ENCODE results near the gene MAP3K4. TPM values are rescaled to one million over a fixed set of nuclear protein-coding genes. Genes with fewer than 3 reads are reported as not detected.

MAP3K4 gene
- total RNA-seq, 4 donors from 2014 or later, result 17.2 to 35.2 (median 23.7) TPM

DNA sequence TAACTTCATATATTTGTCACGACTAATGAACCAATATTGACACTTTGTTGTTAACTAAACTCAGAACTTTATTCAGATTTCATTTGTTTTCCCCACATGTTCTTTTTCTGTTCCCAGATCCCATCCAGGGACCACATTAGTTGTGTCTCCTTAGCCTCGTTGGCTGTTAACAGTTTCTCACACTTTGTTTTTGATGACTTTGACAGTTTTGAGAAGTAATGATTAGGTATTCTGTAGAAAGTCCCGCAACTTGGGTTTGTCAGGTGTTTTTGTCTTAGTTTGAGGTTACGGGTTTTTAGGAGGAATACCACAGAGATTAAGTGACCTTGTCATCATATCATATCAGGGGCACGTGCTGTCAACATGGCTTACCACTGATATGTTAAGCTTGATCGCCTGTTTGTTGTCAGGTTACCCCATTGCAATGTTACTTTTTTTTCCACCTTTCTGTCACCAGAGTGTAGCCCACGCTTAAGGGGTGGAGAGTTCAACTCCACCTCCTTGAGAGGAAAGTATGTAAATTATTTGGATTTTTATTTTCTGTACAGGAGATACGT lies 32.9 kb downstream of the MAP3K4 start:
- H3K27me3 ChIP-seq, result no peaks in the 10 kb centered on the region
- no peak overlapping the region for H3K27ac ChIP-seq
- H3K36me3 ChIP-seq, result peaks cover 0 to 4% (median 0%) of the 10 kb centered on the region in 4 donors
- no peaks in the 10 kb centered on the region for H3K9me3 ChIP-seq
- H3K4me1 ChIP-seq, result peaks cover 0 to 10% (median 4%) of the 10 kb centered on the region in 4 donors
- no peak overlapping the region for H3K4me3 ChIP-seq
- DNase-seq, result no peak
- intact Hi-C loops (cut with DNase I; ENCODE audit: low total_unique reads), result no loop called here
- TF ChIP-seq POLR2AphosphoS5 (IDR thresholded peaks at IDR 0.05) (no peak), POLR2A (IDR thresholded peaks at IDR 0.05) (no peak)
- in situ Hi-C loops (cut with MboI; ENCODE audit: low pct_ligation_motif_present in 1 of 4, low pct_unique_long_range_greater_than_20kb in 1 of 4, low sequenced_read_pairs in 3 of 4), result no loop called here
- WGBS, 2 donors (ENCODE audit: low coverage in 1 of 2), result 88 to 92% methylated on average over 8 of the region's 8 CpGs

DNA sequence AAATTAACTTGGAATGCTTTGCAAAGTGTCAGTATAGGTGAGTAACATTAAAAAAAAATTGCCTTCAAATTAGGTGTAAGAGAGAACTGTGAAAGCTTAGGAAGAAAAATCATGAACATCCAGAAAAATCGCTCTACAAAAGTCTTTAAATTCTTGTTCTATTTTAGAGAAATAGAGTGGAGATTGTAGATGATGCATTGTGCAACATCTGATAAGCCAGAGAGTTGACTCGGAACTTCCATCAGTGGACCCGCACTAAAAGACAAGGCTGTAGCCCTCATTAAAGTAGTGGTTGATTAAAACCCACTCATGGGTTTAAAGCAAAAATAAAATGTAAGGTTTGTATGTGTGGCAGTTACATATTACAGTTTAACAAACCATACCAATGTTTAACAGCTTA lies 35.8 kb downstream of the MAP3K4 start:
- H3K4me3 ChIP-seq, result no peak overlapping the region
- H3K9me3 ChIP-seq, result no peaks in the 10 kb centered on the region
- no peak overlapping the region for H3K27ac ChIP-seq
- intact Hi-C loops (cut with DNase I; ENCODE audit: low total_unique reads), result no loop called here
- no peaks in the 10 kb centered on the region for H3K27me3 ChIP-seq
- H3K36me3 ChIP-seq, result peaks cover 0 to 4% (median 0%) of the 10 kb centered on the region in 4 donors
- TF ChIP-seq EP300 (IDR thresholded peaks at IDR 0.05; ENCODE audit: low read depth), result no peak
- in situ Hi-C loops (cut with MboI; ENCODE audit: low pct_ligation_motif_present in 1 of 4, low pct_unique_long_range_greater_than_20kb in 1 of 4, low sequenced_read_pairs in 3 of 4), result no loop called here
- no peak for DNase-seq
- 91 to 97% methylated on average over 3 of the region's 3 CpGs for WGBS, 2 donors (ENCODE audit: low coverage in 1 of 2)
- H3K4me1 ChIP-seq, result peaks cover 0 to 19% (median 4%) of the 10 kb centered on the region in 4 donors

DNA sequence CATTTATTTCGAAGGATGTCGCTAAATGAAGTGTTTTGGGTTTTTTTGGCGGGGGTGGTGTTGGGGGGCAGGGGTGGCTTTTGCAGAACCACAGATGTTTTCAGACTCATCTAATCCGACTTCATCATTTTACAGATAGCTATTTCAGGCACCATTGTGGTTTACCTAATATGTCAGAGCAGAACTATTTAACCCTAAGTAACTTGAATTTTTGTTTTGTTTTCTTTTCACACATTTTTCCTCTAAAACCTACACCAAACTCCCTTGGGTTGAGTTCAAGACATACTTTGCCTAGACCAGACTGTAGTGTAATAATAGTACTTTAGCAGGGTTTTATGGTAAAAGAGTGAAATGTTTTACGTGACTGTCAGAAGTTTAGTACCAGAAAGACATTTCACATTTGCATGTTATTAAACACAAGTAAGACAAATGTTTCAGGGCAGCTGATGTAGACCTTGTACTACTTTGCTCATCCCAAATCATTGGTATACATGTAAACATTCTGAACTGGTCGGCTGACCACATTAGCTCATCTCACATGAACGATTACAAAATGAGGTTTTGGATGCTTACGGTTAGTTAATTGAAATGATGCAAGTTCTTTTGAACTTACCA lies 37.7 kb downstream of the MAP3K4 start:
- no peak for DNase-seq
- intact Hi-C loops (cut with DNase I; ENCODE audit: low total_unique reads), result no loop called here
- WGBS, 2 donors (ENCODE audit: low coverage in 1 of 2), result 56 to 58% methylated on average over 7 to 8 of the region's 8 CpGs
- no peaks in the 10 kb centered on the region for H3K9me3 ChIP-seq
- no peaks in the 10 kb centered on the region for H3K27me3 ChIP-seq
- TF ChIP-seq POLR2AphosphoS5 (IDR thresholded peaks at IDR 0.05) (peak; percentile 21 to 39 (median 35)), POLR2A (IDR thresholded peaks at IDR 0.05) (no peak)
- in situ Hi-C loops (cut with MboI; ENCODE audit: low pct_ligation_motif_present in 1 of 4, low pct_unique_long_range_greater_than_20kb in 1 of 4, low sequenced_read_pairs in 3 of 4), result no loop called here
- H3K4me3 ChIP-seq, result no peak overlapping the region
- H3K27ac ChIP-seq, result peak overlapping the region; percentile 20 to 40 (median 34)
- H3K36me3 ChIP-seq, result peaks cover 0 to 4% (median 0%) of the 10 kb centered on the region in 4 donors
- peaks cover 0 to 23% (median 4%) of the 10 kb centered on the region in 4 donors for H3K4me1 ChIP-seq

DNA sequence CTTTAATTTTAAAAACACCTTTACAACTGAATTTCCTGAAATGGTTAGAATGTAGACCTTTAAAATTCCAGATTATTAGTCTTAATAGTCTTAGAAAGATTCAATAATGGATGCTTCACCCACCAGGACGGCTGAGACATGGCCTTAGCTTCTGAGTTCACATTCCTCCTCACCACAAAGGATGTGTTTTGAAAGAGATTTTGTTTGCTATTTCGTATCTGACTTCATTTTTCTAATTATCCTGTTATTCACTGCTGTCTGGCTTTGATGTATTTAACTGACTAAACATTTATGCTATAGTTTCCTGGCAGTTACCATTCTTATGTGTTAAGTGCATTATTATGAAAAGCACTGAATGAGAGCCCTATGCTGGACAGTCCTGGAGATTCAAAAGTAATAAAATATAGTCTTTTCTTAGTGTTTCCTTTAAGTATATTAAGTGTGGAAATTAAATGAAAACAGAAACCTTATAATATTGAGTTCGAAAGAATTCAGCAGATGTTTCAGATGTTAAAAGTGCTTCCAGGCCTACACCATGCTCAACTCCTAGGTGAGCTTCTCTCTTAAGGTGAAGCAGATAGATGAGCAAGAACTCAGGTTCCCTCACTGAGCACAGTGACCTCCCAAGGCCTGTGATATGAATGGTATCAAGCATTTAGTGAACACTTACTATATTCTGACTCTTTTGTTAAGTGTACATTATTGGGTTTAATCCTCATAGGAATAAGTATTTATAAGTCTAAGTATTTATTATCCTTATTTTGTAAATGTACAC lies 40.3 kb downstream of the MAP3K4 start:
- no peaks in the 10 kb centered on the region for H3K36me3 ChIP-seq
- H3K9me3 ChIP-seq, result no peaks in the 10 kb centered on the region
- TF ChIP-seq POLR2AphosphoS5 (IDR thresholded peaks at IDR 0.05) (no peak), POLR2A (IDR thresholded peaks at IDR 0.05) (no peak), EP300 (IDR thresholded peaks at IDR 0.05; ENCODE audit: low read depth) (no peak)
- TF ChIP-seq, protein P1, sequence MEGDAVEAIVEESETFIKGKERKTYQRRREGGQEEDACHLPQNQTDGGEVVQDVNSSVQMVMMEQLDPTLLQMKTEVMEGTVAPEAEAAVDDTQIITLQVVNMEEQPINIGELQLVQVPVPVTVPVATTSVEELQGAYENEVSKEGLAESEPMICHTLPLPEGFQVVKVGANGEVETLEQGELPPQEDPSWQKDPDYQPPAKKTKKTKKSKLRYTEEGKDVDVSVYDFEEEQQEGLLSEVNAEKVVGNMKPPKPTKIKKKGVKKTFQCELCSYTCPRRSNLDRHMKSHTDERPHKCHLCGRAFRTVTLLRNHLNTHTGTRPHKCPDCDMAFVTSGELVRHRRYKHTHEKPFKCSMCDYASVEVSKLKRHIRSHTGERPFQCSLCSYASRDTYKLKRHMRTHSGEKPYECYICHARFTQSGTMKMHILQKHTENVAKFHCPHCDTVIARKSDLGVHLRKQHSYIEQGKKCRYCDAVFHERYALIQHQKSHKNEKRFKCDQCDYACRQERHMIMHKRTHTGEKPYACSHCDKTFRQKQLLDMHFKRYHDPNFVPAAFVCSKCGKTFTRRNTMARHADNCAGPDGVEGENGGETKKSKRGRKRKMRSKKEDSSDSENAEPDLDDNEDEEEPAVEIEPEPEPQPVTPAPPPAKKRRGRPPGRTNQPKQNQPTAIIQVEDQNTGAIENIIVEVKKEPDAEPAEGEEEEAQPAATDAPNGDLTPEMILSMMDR (IDR thresholded peaks at IDR 0.05), result no peak
- H3K4me1 ChIP-seq, result peaks cover 0 to 23% (median 4%) of the 10 kb centered on the region in 4 donors
- in situ Hi-C loops (cut with MboI; ENCODE audit: low pct_ligation_motif_present in 1 of 4, low pct_unique_long_range_greater_than_20kb in 1 of 4, low sequenced_read_pairs in 3 of 4) (no loop called here), intact Hi-C loops (cut with DNase I; ENCODE audit: low total_unique reads) (no loop called here)
- no peaks in the 10 kb centered on the region for H3K27me3 ChIP-seq
- no peak overlapping the region for H3K27ac ChIP-seq
- WGBS, 2 donors (ENCODE audit: low coverage in 1 of 2), result 76 to 100% methylated on average over 1 to 3 of the region's 3 CpGs
- DNase-seq, result no peak
- H3K4me3 ChIP-seq, result no peak overlapping the region

DNA sequence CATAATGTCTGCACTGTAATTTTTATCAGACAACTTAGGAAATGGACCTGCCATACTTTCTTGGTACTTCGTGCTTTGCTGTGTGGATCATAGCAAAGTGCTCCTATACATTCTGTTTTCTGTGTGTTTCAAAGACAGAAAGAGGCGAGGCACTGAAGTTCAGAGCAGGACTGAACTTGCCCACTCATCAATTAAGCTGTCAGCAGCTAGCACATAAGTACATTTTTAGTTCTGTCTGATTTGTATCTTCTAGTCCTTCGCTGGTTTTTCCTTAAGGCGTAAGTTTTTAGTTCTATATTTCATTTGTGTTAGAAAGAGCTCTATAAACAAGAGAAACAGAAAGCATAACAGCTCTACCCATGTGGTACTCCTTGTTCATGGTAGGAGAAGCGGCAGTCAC lies 42.1 kb downstream of the MAP3K4 start:
- in situ Hi-C loops (cut with MboI; ENCODE audit: low pct_ligation_motif_present in 1 of 4, low pct_unique_long_range_greater_than_20kb in 1 of 4, low sequenced_read_pairs in 3 of 4) (no loop called here), intact Hi-C loops (cut with DNase I; ENCODE audit: low total_unique reads) (no loop called here)
- 95 to 96% methylated on average over 5 of the region's 5 CpGs for WGBS, 2 donors (ENCODE audit: low coverage in 1 of 2)
- H3K4me1 ChIP-seq, result peaks cover 0 to 21% (median 4%) of the 10 kb centered on the region in 4 donors
- H3K36me3 ChIP-seq, result no peaks in the 10 kb centered on the region
- no peak for TF ChIP-seq POLR2AphosphoS5 (IDR thresholded peaks at IDR 0.05)
- TF ChIP-seq, protein P1 (IDR thresholded peaks at IDR 0.05), result no peak
- no peak for TF ChIP-seq EP300 (IDR thresholded peaks at IDR 0.05; ENCODE audit: low read depth)
- no peak for TF ChIP-seq POLR2A (IDR thresholded peaks at IDR 0.05)
- no peaks in the 10 kb centered on the region for H3K9me3 ChIP-seq
- no peak overlapping the region for H3K4me3 ChIP-seq
- H3K27ac ChIP-seq, result no peak overlapping the region
- no peak for DNase-seq
- H3K27me3 ChIP-seq, result no peaks in the 10 kb centered on the region
